ENCODE data around the gene NDUFAF8.

DNA sequence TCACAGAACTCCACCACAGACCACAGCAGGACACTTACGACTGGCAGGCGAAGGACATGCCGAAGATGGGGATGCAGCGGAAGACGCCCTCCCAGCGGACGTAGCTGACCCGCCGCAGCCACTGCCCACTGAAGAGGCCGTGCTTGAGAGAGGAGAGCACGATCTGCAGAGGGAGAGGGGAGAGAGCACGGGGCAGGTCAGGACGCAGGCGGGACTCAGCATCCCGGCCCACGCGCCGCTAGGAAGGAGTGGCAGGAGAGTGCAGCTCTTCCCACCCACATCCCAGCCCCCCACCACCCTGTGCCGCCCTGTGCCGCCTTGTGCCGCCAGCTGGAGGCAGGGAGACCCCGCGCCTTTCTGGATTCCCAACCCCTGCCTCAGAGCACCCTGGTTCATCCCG, 41.5 kb downstream of the NDUFAF8 start:
- TF ChIP-seq CTCF (IDR thresholded peaks at IDR 0.05; ENCODE audit: insufficient read depth, low read length, poor library complexity, severe bottlenecking) (no peak), EZH2phosphoT487 (conservative IDR thresholded peaks at IDR 0.05; ENCODE audit: low read length) (no peak)
